Thyroid gland (tissue), 4 donors: ENCODE measurements around the gene CD300LG.

Source experiments
- POLR2A ChIP-seq, 2 donors: fragments of 450-650 bp; IDR thresholded peaks; one replicate each; pipeline ENCODE4 v1.6.1; 2017; ENCODE audit warnings: antibody characterized with exemption in 2 of 2, mild to moderate bottlenecking in 2 of 2, moderate library complexity in 1 of 2
- TF ChIP-seq, protein P1 (sequence below), 6 experiments: fragments of 200-600 bp in 3 of 6; fragments of 450-650 bp in 3 of 6; sonication (generic) in 3 of 6; IDR thresholded peaks; one replicate each; pipeline ENCODE4 v1.5.1; 2016 to 2019; ENCODE audit warnings: antibody characterized with exemption in 6 of 6, mild to moderate bottlenecking in 2 of 6, inconsistent platforms in 1 of 6, moderate library complexity in 1 of 6

DNA sequence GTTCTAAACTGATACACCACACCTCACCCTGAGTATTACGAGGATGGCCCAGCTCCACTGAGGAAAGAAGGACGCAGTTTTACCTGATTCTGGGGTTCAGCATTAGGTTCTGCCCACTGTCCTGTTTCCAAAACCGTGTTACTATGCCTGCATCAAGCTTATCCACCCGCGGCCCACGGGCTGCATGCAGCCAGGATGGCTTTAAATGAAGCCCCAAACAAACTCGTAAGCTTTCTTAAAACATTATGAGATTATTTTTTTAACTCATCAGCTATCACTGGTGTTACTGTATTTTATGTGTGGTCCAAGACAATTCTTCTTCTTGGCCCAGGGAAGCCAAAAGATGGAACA, 4.0 kb upstream of the CD300LG start:
- TF ChIP-seq, protein P1, sequence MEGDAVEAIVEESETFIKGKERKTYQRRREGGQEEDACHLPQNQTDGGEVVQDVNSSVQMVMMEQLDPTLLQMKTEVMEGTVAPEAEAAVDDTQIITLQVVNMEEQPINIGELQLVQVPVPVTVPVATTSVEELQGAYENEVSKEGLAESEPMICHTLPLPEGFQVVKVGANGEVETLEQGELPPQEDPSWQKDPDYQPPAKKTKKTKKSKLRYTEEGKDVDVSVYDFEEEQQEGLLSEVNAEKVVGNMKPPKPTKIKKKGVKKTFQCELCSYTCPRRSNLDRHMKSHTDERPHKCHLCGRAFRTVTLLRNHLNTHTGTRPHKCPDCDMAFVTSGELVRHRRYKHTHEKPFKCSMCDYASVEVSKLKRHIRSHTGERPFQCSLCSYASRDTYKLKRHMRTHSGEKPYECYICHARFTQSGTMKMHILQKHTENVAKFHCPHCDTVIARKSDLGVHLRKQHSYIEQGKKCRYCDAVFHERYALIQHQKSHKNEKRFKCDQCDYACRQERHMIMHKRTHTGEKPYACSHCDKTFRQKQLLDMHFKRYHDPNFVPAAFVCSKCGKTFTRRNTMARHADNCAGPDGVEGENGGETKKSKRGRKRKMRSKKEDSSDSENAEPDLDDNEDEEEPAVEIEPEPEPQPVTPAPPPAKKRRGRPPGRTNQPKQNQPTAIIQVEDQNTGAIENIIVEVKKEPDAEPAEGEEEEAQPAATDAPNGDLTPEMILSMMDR (IDR thresholded peaks at IDR 0.05) = no peak
- TF ChIP-seq POLR2A (IDR thresholded peaks at IDR 0.05) = no peak
